ENCODE data around the gene ABCC9.
A peak's percentile ranks its signal among the peaks of the same experiment; 100 is the strongest.

The ABCC9 gene

DNA sequence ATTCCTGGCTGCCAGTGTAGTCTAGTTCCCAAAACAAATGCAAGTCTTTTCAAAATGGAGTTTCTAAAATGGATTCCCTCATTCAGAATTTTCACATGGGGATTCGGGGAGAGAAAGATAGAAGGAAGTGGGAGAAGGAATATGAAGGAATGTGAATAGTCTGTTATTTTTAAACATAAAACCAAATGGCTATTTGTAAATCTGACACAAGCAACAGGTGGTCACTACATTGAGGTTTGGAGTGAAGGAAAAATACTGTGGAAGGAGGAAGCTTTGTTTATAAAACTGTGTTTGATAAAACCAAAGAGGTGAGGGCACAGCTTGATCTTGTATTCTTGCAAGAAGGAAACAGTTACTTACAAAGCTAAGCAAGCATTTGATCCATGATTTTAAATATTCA, 101.5 kb downstream of the ABCC9 start:
- Histone ChIP-seq H3K27me3 (ENCODE audit: insufficient read depth, low read length) (no peaks in the 10 kb centered on the region), H3K36me3 (ENCODE audit: insufficient read depth, low read length) (peaks cover 9% of the 10 kb centered on the region), H2AFZ (ENCODE audit: low read length, unreplicated experiment) (no peak overlapping the region), H3K4me1 (ENCODE audit: control insufficient read depth, insufficient read depth, low read length, unreplicated experiment) (no peaks in the 10 kb centered on the region), H3K4me3 (ENCODE audit: low read depth, low read length) (no peak overlapping the region), H3K79me2 (ENCODE audit: control insufficient read depth, insufficient read depth, low read length, unreplicated experiment) (no peaks in the 10 kb centered on the region), H3K27ac (ENCODE audit: low read depth, low read length) (no peak overlapping the region)

DNA sequence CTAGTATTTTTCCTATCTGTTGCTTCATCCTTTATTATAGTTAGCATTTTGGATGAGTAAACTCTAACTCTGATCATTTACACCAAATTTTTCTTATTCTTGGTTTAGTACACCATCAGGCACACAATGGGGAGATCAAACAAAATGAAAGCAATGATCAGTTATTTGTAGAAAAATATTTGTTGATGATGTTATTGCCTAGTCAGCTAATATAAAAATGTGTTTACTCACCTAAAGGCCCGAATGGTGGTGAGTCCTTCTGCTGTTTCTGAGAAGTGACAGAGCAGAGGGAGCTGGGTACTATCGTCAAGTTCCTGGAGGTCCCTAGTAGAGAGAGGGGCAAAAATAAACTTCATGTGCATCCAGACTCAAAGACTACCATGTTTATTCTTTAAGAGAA, 103.4 kb downstream of the ABCC9 start:
- H3K27me3 ChIP-seq (ENCODE audit: insufficient read depth, low read length), result no peaks in the 10 kb centered on the region
- peaks cover 11% of the 10 kb centered on the region for H3K36me3 ChIP-seq (ENCODE audit: insufficient read depth, low read length)
- no peak overlapping the region for H3K27ac ChIP-seq (ENCODE audit: low read depth, low read length)
- no peak overlapping the region for H3K4me3 ChIP-seq (ENCODE audit: low read depth, low read length)
- no peaks in the 10 kb centered on the region for H3K79me2 ChIP-seq (ENCODE audit: control insufficient read depth, insufficient read depth, low read length, unreplicated experiment)
- no peak overlapping the region for H2AFZ ChIP-seq (ENCODE audit: low read length, unreplicated experiment)
- no peaks in the 10 kb centered on the region for H3K4me1 ChIP-seq (ENCODE audit: control insufficient read depth, insufficient read depth, low read length, unreplicated experiment)

DNA sequence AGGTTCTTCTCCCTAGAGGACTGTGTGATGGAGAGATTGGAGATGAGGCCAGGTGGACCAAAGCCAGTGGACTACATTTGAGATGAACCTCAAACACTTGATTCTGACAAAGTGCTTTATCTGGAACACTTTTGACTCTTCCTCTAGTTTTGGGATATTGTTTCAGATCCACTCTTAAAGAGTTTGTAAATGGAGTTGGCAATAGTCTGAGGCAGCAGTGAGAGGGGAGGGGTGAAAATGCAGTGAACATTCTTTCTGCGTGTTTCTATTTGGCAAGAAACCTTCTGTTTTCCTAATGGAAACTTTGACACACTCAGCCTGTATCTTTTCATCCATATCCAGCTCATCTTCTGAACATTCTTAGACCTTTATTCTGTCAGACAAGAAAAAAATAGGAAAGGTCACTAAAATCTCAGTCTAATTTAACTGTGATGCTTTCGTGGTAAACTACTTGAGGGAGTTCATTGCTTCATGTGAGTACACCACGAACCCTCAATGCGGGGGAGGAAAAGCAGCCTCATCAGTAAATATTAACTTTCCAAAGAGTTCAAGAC, 109.4 kb downstream of the ABCC9 start:
- Histone ChIP-seq H3K4me3 (ENCODE audit: low read depth, low read length) (peak overlapping the region; percentile 6), H3K79me2 (ENCODE audit: control insufficient read depth, insufficient read depth, low read length, unreplicated experiment) (no peaks in the 10 kb centered on the region), H2AFZ (ENCODE audit: low read length, unreplicated experiment) (no peak overlapping the region), H3K36me3 (ENCODE audit: insufficient read depth, low read length) (peaks cover 7% of the 10 kb centered on the region; the same call in 1 of the 2 replicates), H3K27ac (ENCODE audit: low read depth, low read length) (peak overlapping the region; percentile 76), H3K4me1 (ENCODE audit: control insufficient read depth, insufficient read depth, low read length, unreplicated experiment) (peaks cover 15% of the 10 kb centered on the region), H3K27me3 (ENCODE audit: insufficient read depth, low read length) (no peaks in the 10 kb centered on the region)

DNA sequence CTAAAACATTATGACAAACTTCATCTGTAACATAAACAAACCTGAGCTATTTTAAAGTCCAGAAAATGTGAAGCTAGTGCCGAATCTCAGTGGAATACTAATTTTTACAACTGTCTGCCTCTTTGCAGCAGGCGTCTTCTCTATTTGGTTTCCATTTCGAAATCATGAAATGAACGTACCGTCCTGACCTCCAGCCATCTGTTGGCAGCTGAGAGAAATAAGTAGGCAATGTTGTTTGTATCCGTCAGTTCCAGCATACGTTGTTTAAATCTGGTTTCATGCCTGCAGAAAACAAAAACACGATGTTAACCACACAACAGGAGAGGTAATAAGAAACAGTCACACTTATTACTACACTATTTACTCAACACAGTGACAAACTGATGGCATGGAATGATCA, 112.4 kb downstream of the ABCC9 start:
- H2AFZ ChIP-seq (ENCODE audit: low read length, unreplicated experiment), result no peak overlapping the region
- peak overlapping the region; percentile 42 for H3K27ac ChIP-seq (ENCODE audit: low read depth, low read length)
- H3K36me3 ChIP-seq (ENCODE audit: insufficient read depth, low read length), result 0 out of 2 replicates have a peak, but pooled peaks cover 4% of the 10 kb centered on the region
- no peaks in the 10 kb centered on the region for H3K27me3 ChIP-seq (ENCODE audit: insufficient read depth, low read length)
- H3K4me1 ChIP-seq (ENCODE audit: control insufficient read depth, insufficient read depth, low read length, unreplicated experiment), result peaks cover 15% of the 10 kb centered on the region
- no peaks in the 10 kb centered on the region for H3K79me2 ChIP-seq (ENCODE audit: control insufficient read depth, insufficient read depth, low read length, unreplicated experiment)
- no peak overlapping the region for H3K4me3 ChIP-seq (ENCODE audit: low read depth, low read length)

DNA sequence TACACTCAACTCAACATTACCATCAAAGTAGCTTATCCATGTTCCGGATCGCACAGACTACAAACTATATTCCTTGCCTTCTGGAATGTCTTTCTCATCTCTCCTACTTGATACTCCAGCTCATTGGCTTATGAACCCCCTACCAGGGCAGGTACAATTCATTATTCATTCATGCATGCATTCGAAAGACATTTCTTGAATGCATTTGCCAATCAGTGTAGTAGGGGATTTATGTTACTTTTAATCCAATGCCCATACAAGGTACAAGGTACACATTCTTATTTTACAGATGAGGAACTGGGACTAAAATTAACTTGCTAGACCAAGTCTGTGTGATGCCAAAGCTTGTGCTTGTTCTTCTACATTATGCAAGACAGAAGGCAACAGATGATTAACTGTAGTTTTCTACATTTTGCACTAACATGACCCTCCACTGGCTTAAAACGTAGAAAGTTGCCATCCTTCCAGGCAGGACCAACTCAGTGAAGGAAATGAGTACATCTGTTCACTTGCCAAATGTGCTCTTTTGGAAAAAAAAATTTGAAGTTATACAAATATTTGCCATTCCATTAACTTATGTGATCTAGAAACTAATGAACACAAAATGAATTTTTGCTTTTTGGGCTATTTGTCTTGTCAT, 113.0 kb downstream of the ABCC9 start:
- H3K27me3 ChIP-seq (ENCODE audit: insufficient read depth, low read length), result no peaks in the 10 kb centered on the region
- peaks cover 15% of the 10 kb centered on the region for H3K4me1 ChIP-seq (ENCODE audit: control insufficient read depth, insufficient read depth, low read length, unreplicated experiment)
- H2AFZ ChIP-seq (ENCODE audit: low read length, unreplicated experiment), result no peak overlapping the region
- 0 out of 2 replicates have a peak, but pooled peaks cover under 1% of the 10 kb centered on the region for H3K36me3 ChIP-seq (ENCODE audit: insufficient read depth, low read length)
- H3K27ac ChIP-seq (ENCODE audit: low read depth, low read length), result peak overlapping the region; percentile 42
- H3K79me2 ChIP-seq (ENCODE audit: control insufficient read depth, insufficient read depth, low read length, unreplicated experiment), result no peaks in the 10 kb centered on the region
- H3K4me3 ChIP-seq (ENCODE audit: low read depth, low read length), result no peak overlapping the region

DNA sequence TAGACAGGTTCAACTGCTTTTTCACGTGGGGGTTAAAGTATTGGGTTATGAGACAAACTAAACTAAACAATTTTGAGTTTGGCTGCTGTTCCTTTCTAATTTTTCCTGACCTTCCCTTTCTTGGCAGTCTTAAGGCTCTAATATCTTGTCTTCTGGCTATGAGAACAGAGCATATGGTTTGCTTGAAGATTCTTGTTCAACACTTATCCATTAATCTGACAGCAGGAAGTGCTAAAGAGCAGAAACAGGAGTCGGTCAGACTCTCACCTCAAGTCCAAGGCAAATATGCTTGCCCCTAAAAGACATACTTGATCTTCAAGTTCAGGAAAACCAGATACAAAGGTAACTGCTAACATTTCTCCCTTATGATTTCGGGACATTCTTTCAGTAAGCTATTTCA, 114.1 kb downstream of the ABCC9 start:
- H3K27ac ChIP-seq (ENCODE audit: low read depth, low read length), result no peak overlapping the region
- H3K4me1 ChIP-seq (ENCODE audit: control insufficient read depth, insufficient read depth, low read length, unreplicated experiment), result peaks cover 8% of the 10 kb centered on the region
- no peak overlapping the region for H2AFZ ChIP-seq (ENCODE audit: low read length, unreplicated experiment)
- H3K27me3 ChIP-seq (ENCODE audit: insufficient read depth, low read length), result no peaks in the 10 kb centered on the region
- H3K4me3 ChIP-seq (ENCODE audit: low read depth, low read length), result no peak overlapping the region
- H3K79me2 ChIP-seq (ENCODE audit: control insufficient read depth, insufficient read depth, low read length, unreplicated experiment), result no peaks in the 10 kb centered on the region
- no peaks in the 10 kb centered on the region for H3K36me3 ChIP-seq (ENCODE audit: insufficient read depth, low read length)

DNA sequence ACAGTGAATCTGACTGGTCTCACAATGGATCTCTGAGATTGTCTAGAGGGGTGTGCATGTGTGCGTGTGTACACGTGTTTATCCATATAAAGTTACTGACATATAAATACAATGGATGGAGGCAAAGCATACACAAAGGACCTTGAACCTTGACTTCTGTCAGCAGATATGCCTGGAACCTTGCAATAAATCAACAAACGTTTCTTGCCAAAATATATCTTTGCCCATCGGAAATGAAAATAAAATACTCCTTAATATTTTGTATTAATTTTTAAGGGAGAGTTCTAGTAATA, 114.7 kb downstream of the ABCC9 start:
- Histone ChIP-seq H2AFZ (ENCODE audit: low read length, unreplicated experiment) (no peak overlapping the region), H3K27ac (ENCODE audit: low read depth, low read length) (no peak overlapping the region), H3K4me3 (ENCODE audit: low read depth, low read length) (no peak overlapping the region)

DNA sequence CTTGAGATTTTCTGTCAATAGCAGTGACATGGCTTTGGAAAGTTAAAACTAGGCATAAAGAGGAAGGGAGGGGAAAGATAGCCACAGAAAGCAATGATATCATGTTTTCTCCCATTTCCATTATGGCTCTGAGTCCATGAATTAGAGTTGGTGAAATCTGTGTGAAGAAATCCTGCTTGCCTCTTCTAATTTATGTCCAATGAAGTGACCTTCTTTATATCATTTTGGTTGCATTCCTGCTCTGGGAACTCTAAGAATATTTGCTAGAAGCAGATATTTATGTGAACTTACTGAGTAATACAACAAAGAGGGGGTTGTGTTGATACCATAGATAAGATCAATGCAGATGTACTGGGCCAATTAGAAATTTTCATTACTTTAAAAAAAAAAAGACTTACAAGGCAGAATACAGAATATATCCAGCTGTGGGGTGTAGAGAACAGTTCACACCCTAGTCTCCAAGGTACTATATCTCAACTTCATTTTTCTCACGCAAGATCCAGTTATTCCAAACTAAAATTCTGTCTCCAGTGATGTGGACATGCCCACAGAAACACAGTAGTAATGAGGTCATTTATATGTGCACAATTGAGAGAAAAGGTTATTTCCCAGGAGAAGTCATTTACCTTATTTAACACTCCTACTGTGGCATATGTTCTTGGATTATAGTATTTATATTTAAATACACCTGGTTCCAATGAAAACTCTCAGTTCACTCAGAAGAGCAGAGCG, 115.2 kb downstream of the ABCC9 start:
- H3K27me3 ChIP-seq (ENCODE audit: insufficient read depth, low read length), result no peaks in the 10 kb centered on the region
- no peaks in the 10 kb centered on the region for H3K4me1 ChIP-seq (ENCODE audit: control insufficient read depth, insufficient read depth, low read length, unreplicated experiment)
- H2AFZ ChIP-seq (ENCODE audit: low read length, unreplicated experiment), result no peak overlapping the region
- H3K79me2 ChIP-seq (ENCODE audit: control insufficient read depth, insufficient read depth, low read length, unreplicated experiment), result no peaks in the 10 kb centered on the region
- H3K4me3 ChIP-seq (ENCODE audit: low read depth, low read length), result no peak overlapping the region
- no peaks in the 10 kb centered on the region for H3K36me3 ChIP-seq (ENCODE audit: insufficient read depth, low read length)
- no peak overlapping the region for H3K27ac ChIP-seq (ENCODE audit: low read depth, low read length)

More for the DNA sequence above, 114.7 kb downstream of the ABCC9 start:
- H3K79me2 ChIP-seq (ENCODE audit: control insufficient read depth, insufficient read depth, low read length, unreplicated experiment), result no peaks in the 10 kb centered on the region
- no peaks in the 10 kb centered on the region for H3K27me3 ChIP-seq (ENCODE audit: insufficient read depth, low read length)
- H3K36me3 ChIP-seq (ENCODE audit: insufficient read depth, low read length), result no peaks in the 10 kb centered on the region
- peaks cover 3% of the 10 kb centered on the region for H3K4me1 ChIP-seq (ENCODE audit: control insufficient read depth, insufficient read depth, low read length, unreplicated experiment)

DNA sequence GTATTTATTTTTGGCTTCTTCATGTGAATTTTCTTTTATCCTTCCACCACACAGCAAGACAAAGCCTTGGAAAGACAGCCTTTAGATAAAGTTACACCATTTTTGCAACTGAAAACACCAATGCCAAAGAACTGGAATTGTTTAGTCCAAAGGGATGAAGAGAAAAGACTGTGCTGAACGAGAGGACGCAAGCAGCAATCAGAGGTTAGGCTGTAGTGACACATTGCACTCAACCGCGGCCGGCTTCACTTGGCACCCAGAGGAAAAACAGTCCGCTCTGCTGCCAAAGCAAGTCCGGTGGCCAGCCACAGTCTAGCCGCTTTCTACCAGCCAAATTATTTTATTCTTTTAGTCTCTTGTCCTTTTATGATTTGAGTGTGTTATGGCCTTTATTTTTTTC, 117.6 kb downstream of the ABCC9 start:
- no peak overlapping the region for H3K27ac ChIP-seq (ENCODE audit: low read depth, low read length)
- H2AFZ ChIP-seq (ENCODE audit: low read length, unreplicated experiment), result no peak overlapping the region
- H3K4me1 ChIP-seq (ENCODE audit: control insufficient read depth, insufficient read depth, low read length, unreplicated experiment), result peaks cover 16% of the 10 kb centered on the region
- no peaks in the 10 kb centered on the region for H3K79me2 ChIP-seq (ENCODE audit: control insufficient read depth, insufficient read depth, low read length, unreplicated experiment)
- H3K36me3 ChIP-seq (ENCODE audit: insufficient read depth, low read length), result no peaks in the 10 kb centered on the region
- H3K4me3 ChIP-seq (ENCODE audit: low read depth, low read length), result no peak overlapping the region
- H3K27me3 ChIP-seq (ENCODE audit: insufficient read depth, low read length), result no peaks in the 10 kb centered on the region

DNA sequence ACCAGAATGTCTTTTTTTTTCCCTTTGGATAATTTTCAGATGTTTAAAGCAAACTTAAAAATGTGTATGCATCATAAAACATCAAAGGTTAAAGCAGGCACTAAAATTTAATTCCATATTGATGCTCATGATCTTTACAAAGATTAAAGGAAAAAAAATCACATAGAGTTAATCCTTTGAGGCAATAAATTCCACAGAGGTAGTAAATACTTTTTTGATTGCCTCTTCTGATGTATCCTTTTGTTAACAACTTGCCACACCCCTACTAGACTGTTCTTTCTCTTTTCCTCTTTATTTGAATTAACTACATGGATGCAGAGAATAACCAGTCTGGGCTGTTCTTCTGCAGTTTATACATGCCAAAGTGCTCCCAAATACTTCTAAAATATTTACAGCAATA, 121.5 kb downstream of the ABCC9 start:
- no peaks in the 10 kb centered on the region for H3K27me3 ChIP-seq (ENCODE audit: insufficient read depth, low read length)
- no peaks in the 10 kb centered on the region for H3K79me2 ChIP-seq (ENCODE audit: control insufficient read depth, insufficient read depth, low read length, unreplicated experiment)
- no peak overlapping the region for H2AFZ ChIP-seq (ENCODE audit: low read length, unreplicated experiment)
- H3K4me3 ChIP-seq (ENCODE audit: low read depth, low read length), result no peak overlapping the region
- peak overlapping the region; percentile 46 for H3K27ac ChIP-seq (ENCODE audit: low read depth, low read length)
- peaks cover 24% of the 10 kb centered on the region for H3K4me1 ChIP-seq (ENCODE audit: control insufficient read depth, insufficient read depth, low read length, unreplicated experiment)
- H3K36me3 ChIP-seq (ENCODE audit: insufficient read depth, low read length), result no peaks in the 10 kb centered on the region; the same call in 1 of the 2 replicates

DNA sequence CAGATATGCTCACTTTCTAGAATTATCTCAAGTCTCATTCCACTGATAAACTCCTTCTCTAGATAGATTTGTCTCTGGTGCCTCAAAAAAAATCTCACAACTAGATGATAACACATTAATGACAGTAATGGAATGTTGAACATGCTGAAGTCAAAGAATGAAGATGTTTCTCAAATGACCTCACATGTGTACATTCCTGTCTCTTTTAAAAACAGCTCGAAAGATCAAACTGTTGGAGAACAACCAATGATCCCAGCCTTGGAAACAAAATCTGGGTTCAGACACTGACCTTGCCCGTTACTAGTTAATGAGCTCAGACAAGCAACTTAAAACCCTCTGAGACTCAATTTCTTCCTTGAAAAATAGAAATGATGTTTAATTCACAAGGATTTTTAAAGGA, 122.0 kb downstream of the ABCC9 start:
- H3K79me2 ChIP-seq (ENCODE audit: control insufficient read depth, insufficient read depth, low read length, unreplicated experiment), result no peaks in the 10 kb centered on the region
- H3K36me3 ChIP-seq (ENCODE audit: insufficient read depth, low read length), result no peaks in the 10 kb centered on the region; the same call in 1 of the 2 replicates
- peak overlapping the region; percentile 46 for H3K27ac ChIP-seq (ENCODE audit: low read depth, low read length)
- H2AFZ ChIP-seq (ENCODE audit: low read length, unreplicated experiment), result peak overlapping the region; percentile 66
- H3K27me3 ChIP-seq (ENCODE audit: insufficient read depth, low read length), result no peaks in the 10 kb centered on the region
- H3K4me3 ChIP-seq (ENCODE audit: low read depth, low read length), result no peak overlapping the region
- H3K4me1 ChIP-seq (ENCODE audit: control insufficient read depth, insufficient read depth, low read length, unreplicated experiment), result peaks cover 24% of the 10 kb centered on the region

All from ACC112 (cell line).